ENCODE data around the gene GJD3. TPM values are rescaled to one million over a fixed set of nuclear protein-coding genes. Genes with fewer than 3 reads are reported as not detected.

Gene GJD3
- total RNA-seq, 1 donor, result 0.27 TPM

DNA sequence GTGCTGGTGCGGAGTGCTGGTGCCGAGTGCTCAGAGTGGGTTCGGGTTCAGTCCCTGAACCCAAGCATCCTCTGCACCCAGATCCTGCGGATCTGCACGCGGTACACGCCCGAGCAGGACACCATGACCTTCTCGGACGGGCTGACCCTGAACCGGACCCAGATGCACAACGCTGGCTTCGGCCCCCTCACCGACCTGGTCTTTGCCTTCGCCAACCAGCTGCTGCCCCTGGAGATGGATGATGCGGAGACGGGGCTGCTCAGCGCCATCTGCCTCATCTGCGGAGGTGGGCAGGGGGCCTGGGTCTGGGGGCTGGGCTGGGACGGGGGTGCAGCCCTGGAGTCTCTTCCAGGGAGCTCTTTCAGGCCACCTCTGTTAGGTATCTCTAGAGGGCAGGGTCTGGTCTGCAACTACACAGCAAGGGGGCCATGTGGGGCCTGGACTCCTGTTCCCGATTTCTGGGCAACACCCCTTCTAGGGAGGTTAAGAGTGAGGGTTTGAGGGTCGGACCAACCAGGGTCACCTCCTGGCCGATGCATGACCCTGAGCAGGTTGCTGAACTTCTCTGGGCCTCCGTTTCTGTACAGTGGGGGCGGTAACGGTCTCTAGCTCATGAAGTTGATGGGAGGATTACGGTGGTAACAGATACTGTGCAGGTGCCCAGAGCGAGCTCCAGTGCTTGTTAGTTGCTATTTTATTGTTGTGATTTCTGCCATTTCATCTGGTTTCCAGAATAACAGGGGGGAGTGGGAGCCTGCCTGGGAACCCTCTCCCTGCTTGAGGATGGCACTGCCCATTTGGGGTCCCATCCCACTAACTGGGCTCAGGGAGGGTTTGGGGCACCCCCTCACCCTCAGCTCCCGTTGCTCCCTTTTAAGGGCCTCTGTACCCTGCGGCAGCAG is 10.1 kb downstream of the GJD3 start:
- no peak for DNase-seq (ENCODE audit: low read depth in 2 of 3, low spot score in 2 of 3)

DNA sequence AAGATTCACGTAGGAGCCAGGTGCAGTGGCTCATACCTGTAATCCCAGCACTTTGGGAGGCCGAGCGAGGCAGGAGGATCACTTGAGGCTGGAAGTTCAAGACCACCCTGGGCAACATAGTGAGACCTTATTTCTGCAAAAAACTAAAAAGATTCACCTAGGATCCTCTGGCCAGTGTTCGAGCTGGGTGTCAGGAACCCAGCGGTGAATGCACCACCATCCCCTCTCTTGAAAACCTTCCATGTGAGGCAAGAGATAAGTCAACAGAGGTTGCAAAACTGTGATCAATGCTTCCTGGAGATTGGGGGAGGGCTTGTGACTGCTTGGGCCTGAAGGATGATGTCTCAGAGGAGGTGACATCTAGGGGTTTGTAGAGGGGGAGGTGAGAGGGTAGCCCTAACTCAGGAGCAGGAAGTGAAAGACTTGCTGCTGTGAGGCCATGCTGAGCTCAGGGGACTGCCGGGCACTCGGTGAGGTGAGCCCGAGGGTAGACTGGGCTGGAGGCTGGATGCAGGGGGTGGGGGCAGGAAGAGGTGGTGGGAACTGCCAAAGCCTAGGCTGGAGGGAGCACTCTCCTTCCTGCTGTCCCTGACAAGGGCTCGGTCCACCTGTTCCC is 11.7 kb downstream of the GJD3 start:
- DNase-seq (ENCODE audit: low read depth in 2 of 3, low spot score in 2 of 3), result peak in 1 of 3 donors; percentile 63

DNA sequence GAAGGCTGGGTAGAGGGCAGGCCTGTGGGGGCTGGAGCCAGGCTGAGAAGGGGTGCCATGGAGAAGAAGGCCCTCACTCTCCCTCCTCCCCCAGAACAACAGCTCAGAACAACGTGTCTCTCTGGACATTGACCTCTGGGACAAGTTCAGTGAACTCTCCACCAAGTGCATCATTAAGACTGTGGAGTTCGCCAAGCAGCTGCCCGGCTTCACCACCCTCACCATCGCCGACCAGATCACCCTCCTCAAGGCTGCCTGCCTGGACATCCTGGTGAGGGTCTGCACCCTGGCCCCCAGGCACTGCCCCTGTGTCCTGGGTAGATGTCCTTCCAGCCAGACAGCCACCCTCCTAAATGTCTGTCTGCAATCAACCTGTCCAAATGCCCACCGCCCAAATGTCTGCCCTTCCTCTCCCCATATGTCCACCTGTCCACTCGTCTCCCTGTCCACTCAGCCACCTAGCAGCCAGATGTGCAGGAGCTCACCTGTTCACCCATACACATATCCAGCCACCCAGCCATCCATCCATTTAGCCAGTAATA is 12.2 kb downstream of the GJD3 start:
- no peak for DNase-seq (ENCODE audit: low read depth in 2 of 3, low spot score in 2 of 3)

DNA sequence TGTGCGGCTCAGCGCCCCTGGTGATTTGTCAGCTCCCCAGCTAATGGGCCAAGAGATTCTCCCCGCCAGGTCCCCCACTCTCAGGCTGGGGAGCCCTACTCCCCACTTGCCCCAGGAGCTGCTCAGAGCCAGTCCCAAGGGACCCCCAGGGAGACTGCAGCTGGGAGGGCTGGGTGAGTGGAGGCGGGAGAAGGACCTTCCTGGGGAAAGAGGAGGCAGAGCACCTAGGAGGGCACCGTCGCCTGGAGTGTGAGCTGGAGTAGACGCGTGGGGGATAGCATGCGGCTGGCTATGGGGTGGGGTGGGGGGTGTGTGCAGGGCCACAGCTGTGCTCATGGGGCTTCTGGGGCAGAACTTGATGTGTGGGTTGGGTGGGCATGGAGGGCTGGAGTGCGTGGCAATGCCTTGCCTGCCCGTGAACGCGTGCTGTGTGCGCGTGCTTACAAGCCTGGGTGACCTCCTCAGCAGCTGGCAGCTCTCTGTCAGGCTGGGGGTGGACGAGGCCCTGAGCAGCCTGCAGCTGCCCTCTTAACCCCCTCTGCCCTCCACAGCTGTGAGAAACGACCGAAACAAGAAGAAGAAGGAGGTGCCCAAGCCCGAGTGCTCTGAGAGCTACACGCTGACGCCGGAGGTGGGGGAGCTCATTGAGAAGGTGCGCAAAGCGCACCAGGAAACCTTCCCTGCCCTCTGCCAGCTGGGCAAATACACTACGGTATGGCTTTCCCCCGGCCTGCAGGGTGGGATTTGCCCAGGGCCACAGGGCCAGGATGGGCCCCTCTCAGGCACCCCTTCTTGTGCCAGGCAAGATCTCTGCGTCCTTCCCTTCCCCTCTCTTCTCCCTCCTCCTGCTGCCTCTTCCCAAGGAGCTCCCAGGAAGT is 12.9 kb downstream of the GJD3 start:
- no peak for DNase-seq (ENCODE audit: low read depth in 2 of 3, low spot score in 2 of 3)

DNA sequence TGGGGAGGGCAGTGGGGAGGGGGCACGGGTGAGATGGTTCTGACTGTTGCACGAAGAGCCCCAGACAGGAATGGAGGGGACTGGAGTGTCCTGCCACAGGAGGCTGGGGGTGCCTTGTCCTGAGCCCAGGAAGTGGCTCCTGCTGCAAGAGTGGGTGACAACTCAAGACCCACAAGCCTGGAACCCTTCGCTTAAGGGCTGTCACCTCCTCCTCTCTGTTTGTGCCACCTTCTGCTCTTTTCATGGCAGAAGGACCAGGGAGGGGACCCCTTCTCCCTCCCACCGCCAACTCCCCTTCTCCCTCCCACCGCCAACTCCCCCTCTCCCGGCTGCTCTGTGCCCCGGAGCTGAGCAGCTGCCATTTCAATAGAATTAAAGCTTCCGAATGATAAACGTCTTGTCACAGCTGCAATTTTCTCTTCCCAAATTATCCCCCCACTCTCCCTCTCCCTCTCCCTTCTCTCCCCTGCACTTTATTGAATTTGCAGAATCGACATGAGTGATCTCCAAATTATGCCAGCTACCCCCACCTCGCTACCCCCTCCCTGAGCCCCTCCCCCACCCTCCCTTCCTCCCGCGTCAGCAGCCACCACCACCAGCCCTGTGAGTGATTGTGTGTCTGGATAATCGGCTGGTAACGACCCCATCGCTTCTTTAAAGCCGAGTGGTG is 13.7 kb downstream of the GJD3 start:
- no peak for DNase-seq (ENCODE audit: low read depth in 2 of 3, low spot score in 2 of 3)

DNA sequence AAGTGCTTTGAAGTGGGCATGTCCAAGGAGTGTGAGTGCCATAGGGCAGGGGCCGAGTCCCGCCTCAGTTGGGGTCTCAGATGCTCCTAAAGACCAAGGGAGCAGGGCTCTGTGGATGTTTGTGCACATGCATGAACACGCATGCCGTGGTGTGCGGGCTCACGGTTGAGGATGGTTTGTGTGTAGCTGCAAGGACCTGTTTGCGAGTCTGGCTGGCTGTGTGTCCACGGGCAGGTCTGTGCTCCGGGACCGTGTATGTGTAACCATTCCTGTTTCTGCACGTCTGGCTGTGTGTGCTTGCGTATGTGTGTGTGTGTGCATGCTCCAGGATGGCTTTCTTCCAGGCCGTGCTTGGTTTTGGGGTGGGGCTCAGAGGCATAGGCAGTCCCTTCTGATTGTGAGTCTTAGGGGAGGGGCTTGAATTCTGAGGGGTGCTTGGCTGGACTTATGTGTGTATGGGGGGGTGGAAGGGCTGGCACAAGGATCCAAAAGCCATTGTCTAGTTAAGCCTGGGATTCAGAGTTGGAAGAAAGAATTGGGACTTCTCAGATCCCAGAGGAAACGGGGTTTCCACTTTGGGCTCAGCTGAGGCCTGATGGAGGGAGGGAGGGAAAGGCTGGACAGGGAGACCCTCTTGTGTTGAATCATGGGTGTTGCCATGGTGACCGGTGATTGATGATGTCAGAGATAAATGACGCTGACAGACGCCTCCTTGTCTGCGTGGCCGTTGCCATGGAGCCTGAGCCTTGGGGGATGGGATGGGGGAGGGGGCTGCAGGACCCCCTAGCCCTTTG is 14.4 kb downstream of the GJD3 start:
- DNase-seq (ENCODE audit: low read depth in 2 of 3, low spot score in 2 of 3), result no peak

DNA sequence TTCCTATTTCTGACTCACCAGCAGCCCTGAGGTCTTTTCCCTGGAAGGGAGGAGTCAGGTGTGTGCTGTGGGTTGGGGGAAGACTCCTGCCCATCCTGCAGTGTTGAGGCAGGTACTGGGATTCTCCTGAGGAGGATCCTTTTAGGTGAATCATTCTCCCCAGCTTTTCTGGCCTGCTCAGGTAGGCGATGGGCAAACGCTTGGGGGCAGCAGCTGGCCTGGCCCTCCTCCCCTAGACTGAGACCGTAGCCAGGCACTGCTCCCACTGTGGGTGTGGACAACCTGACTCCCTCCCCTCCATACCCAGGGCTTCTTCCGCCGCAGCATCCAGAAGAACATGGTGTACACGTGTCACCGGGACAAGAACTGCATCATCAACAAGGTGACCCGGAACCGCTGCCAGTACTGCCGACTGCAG is 15.1 kb downstream of the GJD3 start:
- DNase-seq (ENCODE audit: low read depth in 2 of 3, low spot score in 2 of 3), result no peak

DNA sequence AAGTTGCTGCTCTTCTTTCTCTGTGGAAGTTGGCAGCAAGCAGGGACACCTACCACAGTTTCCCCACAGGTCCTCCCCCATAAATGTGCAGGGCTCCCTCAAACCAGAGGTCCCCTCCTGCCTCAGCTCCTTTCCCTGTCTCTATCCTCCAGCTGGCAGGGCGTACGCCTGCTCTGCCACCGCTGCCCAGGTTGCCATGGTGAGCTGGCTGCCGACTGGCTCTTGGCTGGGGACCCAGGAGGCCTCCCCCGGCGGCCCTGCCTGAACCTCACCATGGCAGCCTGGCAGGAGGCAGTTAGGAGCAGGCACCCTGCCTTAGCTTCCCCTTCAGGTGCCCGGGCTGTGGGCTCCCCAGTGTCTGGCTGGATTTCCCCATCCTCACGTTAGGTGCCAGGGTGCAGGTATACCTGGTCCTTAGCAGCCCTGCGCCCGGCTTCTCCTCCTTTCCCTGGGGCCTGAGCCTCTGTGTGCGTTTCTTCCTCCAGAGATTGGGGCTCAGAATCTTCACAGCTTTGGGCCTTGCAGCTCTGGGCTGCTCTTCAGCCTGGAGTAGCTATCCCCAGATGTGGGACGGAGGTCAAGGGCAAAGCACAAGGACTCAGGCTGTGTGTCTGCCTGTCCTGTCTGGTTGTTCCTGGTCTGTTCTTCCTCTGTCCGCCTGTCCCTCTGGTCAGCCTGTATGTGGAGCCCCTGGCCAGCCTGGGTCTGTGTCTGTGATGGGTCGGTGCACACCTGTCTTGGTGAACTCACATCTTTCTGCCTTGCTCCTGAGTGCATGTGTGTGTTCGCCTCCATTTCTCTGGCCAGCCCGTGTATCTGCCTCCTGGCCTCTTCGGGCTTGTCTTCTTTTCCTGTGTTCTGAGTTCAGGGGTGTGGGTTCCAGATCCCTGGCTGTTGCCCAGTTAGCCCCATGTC is 15.7 kb downstream of the GJD3 start:
- no peak for DNase-seq (ENCODE audit: low read depth in 2 of 3, low spot score in 2 of 3)

DNA sequence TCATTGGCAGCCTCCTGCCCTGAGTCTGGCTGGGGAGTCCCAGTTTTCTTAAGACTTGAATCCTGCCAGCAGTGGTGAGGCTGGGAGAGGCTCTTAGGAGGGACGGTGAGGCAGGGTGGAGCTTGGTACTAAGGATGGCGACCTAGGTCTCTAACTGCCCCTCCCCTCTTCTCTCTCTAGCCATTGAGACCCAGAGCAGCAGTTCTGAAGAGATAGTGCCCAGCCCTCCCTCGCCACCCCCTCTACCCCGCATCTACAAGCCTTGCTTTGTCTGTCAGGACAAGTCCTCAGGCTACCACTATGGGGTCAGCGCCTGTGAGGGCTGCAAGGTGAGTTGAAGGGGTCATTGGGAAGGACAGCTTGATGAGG is 16.4 kb downstream of the GJD3 start:
- no peak for DNase-seq (ENCODE audit: low read depth in 2 of 3, low spot score in 2 of 3)

DNA sequence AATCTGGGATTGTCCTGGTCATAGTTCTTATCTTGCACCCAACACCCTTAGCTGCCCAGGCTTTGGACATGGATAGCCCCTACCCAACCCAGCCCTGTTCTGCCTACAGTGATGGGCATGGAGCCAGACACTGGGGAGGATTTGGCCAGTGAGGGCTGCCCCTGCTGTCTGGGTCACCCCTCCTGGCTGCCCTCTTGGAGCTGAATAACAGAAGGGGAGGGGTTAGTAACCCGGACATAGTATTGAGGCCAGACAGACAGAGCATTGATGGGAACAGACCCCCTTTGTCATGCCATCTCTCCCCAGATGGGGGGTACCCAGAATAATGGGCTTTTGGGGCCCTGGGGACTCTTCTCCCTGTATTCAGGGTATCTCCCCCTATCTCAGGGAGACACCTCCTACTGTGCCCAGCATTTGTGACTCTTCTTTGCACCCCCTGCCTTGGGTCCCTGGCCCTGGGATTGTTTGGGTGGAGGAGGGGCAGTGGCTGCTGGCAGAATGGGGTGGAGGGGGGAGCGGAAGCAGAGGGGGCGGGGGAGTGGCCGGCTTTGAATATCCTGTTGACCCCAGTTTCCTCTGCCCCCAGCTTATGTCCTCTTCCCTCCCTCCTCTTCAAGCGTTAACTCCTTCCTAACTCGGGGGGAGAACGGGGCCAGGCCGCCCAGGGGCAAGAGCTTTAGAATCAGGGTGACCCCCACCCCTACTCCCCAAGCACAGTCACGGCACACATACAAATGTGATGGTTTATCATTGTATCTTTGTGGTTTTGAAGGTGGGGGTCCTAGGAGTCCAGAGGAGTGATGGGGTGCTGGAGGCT is 17.0 kb downstream of the GJD3 start:
- no peak for DNase-seq (ENCODE audit: low read depth in 2 of 3, low spot score in 2 of 3)

DNA sequence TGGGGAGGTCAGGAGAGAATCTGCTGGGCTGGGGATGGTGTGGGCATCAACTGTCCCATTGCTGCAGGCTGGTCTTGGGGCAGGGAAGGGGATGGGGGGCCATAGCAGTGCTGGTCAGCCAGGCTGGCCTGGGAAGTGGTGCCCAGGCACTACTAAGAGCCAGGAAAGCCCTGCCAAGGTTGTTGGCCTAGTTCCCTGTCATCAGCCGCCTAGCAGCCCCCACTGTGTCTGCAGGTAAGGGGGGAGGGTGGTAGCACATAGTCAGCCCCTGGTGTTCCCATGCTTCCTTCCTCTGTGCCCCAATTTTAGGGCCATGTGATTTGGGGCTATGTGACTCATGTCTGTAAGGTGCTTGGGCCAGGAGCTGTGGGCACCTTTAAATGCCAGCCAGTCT is 17.8 kb downstream of the GJD3 start:
- no peak for DNase-seq (ENCODE audit: low read depth in 2 of 3, low spot score in 2 of 3)

DNA sequence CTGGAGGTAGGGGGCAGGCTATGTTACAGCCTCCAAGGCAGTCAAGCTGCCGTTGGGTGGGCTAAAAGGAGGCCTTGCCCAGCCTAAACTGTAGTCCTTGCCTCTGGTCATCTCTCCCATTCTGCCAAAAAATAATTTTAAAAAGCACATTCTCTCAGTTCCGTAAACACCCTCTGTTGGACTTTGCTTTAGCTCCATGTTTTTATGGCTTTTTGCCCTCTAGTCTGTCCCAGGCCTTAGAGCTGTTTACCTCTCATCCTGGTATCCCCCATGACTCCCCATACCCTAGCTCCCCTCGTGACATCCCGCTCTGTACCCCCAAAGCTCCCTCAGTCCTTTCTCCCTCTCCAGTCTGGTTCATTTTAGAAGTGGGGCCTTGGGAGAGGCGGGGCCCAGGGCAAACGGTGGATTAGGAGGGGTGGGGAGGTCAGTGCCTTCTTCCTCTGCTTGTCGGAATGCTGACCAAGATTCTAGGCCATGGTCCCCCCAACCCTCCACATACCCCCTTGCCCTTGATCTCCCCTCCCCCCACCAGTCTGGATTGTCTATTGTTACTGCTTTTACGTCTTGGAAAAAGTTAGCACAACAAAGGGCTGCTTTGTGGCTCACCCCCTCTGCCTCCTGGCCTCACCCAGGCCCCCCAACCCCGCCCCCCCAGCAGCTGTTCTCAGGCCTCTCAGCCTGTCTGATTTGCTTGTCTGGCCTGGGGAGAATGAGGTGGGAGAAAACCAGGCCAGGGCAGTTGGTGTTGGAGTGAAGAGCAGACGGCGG is 18.4 kb downstream of the GJD3 start:
- no peak for DNase-seq (ENCODE audit: low read depth in 2 of 3, low spot score in 2 of 3)

DNA sequence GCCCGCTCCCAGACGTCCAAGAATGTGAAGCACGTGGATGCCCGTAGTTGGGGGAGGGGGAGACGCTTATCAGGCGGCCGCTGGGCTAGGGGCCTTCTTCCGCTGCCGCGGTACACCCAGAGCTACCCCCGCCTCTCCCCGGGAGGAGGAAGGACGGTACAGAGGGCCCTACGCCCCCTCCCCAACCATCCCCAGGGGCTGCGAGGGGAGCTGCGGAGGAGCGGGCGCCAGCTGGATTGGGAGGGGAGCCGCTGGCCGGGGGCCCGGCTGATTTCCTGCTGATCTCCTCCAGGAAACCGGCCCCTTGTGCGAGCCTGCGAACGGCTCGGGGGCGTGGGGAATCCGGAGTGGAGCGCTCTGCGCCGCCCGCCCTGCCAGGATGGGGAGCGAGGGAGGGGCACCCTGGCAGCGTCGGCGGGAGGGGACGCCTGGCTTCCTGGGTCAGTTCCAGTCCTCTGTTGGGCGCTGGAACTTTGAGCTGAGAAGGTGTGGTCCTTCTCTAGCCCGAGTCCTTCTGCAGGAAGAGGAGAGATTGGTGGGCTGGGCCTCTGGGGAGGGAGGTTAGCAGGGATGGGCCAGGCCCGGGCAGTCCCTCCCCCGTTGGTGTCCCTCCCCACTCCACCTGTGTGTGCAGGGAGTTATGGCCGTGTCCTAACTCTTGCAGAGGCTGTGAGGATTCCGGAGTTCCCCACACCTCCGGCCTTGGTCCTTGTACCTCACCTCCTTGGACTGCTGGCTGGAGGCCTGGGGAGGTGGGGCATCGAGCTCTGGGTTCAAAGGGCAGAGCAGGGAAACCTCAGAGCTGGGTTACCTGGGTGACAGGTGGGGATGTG is 19.2 kb downstream of the GJD3 start:
- peak in 1 of 3 donors; percentile 53 for DNase-seq (ENCODE audit: low read depth in 2 of 3, low spot score in 2 of 3)

DNA sequence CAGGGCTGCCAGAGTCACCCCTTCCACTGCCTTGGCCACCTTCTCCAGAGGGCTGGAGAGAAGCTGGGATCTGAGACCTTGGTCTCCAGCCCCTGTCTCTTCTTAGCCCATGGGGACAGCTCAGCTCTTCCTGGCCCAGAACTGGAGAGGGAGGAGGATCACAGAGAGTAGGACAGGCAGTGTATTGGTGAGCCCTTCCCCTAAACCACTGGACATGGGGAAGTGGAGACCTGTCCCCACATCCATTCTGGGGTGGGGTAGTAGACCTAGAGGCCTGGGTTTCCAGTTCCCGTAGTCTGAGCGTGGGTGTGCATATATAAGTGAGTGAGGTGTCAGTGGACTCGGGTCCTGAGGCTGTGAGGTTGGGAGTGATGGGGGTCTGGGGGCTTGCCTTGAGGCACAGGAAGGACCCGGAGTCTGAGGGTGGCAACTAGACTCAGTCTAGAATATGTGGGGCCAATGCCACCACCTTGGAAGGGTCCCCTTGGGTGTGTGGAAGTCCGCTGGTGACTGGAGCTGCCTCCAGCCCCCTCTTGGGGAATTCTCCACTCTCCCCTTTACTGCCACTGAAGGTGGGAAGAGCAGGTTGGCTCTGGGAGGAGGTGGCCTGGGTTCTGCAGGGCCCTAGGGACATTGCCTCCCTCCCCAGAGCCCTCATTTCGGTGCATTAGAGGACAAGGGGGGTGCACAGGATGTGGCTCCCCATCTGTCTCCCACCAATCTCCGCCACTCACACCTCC is 19.9 kb downstream of the GJD3 start:
- DNase-seq (ENCODE audit: low read depth in 2 of 3, low spot score in 2 of 3), result no peak
